Amygdala (tissue), 56 donors: ENCODE results near the gene PEMT.

Experiments
- DNase-seq, 56 donors: peaks; one replicate each; lab custom pipeline; 2025; lab: John Stamatoyannopoulos, UW

PEMT gene

GRCh38 chr17:17506181-17506741, 85.2 kb downstream of the PEMT start:
- peak in 18 of 56 donors; percentile 16 to 64 (median 50) for DNase-seq

GRCh38 chr17:17505610-17506171, 85.8 kb downstream of the PEMT start:
- no peak for DNase-seq

- DNase-seq, result no peak
These were observed 86.4 kb downstream of the PEMT start for GRCh38 chr17:17505151-17505550.

- DNase-seq, result no peak
These were observed 87.0 kb downstream of the PEMT start for GRCh38 chr17:17504341-17505140.

- peak in 29 of 56 donors; percentile 14 to 74 (median 49) for DNase-seq
These were observed 87.9 kb downstream of the PEMT start for GRCh38 chr17:17503566-17504130.

- DNase-seq, result no peak
These were observed 88.6 kb downstream of the PEMT start for GRCh38 chr17:17502741-17503565.

GRCh38 chr17:17500999-17501605, 90.4 kb downstream of the PEMT start:
- no peak for DNase-seq

- DNase-seq, result no peak
These were observed 91.9 kb downstream of the PEMT start for GRCh38 chr17:17499402-17500145.

GRCh38 chr17:17498606-17499301, 92.8 kb downstream of the PEMT start:
- DNase-seq, result no peak

GRCh38 chr17:17497845-17498520, 93.5 kb downstream of the PEMT start:
- DNase-seq, result no peak

GRCh38 chr17:17497065-17497844, 94.3 kb downstream of the PEMT start:
- no peak for DNase-seq

GRCh38 chr17:17496189-17497064, 95.1 kb downstream of the PEMT start, which contains the start of gene RASD1:
Gene RASD1 (minus strand): TSS chr17:17496395. CDS start chr17:17496181, 214 bp downstream.
- DNase-seq, result peak in 55 of 56 donors; percentile 31 to 95 (median 80)

GRCh38 chr17:17495536-17496188, 95.8 kb downstream of the PEMT start:
- DNase-seq, result peak in 6 of 56 donors; percentile 27 to 81 (median 49)

GRCh38 chr17:17494870-17495535, 96.5 kb downstream of the PEMT start:
- peak in 15 of 56 donors; percentile 19 to 61 (median 44) for DNase-seq

GRCh38 chr17:17494499-17494869, 97.0 kb downstream of the PEMT start:
- DNase-seq, result peak in 1 of 56 donors; percentile 48
